Measurements from ENCODE around the gene LRRC59. TPM values are rescaled to one million over a fixed set of nuclear protein-coding genes. Genes with fewer than 3 reads are reported as not detected.
A peak's percentile ranks its signal among the peaks of the same experiment; 100 is the strongest.
"Not testable (repeated sequence)": the region's sequence is repeated elsewhere in the genome, so short reads cannot be mapped to it uniquely, and the experiment has no call there.

The LRRC59 gene
- polyA plus RNA-seq, 12 donors, result 35.6 to 69.7 (median 48.9) TPM; not detected in 1

DNA sequence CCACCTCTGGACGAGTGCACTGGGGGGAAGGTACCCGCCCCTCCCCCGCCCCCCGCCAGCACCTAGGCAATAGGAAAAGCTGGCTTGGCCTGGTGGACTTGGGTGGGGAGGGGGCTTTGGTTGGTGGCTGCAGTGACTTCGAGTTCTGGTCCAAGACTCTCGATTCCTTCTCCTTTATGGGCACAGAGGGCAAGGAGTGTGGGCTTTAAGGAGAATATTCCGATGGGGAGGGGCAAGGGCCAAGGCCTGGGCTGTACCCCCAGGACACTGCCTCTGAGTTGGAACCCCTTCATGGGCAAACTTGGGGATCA is 29.1 kb upstream of the LRRC59 start:
- no peak for DNase-seq

DNA sequence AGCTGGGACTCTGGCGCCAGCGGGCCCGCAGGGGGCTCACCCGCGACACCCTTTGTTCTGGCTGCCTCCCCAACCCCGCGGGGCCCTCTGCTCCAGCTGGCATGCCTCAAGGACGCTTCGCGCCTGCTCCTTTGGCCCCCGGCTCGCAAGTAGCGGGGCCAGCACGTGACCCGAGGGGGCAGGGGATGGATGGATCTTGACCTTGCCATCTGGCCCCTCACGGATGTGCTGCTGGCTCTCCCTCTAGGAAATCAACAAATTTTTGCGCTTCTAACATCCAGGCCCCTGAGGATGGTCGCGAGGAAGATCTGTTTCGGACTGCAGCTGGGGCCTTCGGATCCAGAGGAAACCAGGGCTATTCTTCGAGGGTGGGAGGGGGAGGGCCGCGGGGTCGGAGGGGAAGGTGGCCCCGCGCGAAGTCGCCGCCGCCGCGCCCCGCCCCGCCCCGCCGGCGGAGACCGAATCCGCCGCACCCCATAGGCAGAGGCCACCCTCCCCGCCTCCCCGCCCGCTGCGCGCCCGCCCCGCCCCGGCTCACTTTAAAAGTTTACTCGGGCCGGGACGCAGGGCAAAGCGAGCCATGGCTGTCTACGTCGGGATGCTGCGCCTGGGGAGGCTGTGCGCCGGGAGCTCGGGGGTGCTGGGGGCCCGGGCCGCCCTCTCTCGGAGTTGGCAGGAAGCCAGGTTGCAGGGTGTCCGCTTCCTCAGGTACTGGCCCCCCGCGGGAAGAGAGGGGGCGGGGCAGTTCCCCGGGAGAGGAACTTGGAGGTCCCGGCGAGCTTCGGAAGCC is 28.6 kb upstream of the LRRC59 start, which contains the start of gene ACSF2:
Gene ACSF2 (plus strand): TSS at position 537 of the 790 bp plus-strand sequence. CDS start 44 bp downstream, at position 581.
- DNase-seq, result no peak

DNA sequence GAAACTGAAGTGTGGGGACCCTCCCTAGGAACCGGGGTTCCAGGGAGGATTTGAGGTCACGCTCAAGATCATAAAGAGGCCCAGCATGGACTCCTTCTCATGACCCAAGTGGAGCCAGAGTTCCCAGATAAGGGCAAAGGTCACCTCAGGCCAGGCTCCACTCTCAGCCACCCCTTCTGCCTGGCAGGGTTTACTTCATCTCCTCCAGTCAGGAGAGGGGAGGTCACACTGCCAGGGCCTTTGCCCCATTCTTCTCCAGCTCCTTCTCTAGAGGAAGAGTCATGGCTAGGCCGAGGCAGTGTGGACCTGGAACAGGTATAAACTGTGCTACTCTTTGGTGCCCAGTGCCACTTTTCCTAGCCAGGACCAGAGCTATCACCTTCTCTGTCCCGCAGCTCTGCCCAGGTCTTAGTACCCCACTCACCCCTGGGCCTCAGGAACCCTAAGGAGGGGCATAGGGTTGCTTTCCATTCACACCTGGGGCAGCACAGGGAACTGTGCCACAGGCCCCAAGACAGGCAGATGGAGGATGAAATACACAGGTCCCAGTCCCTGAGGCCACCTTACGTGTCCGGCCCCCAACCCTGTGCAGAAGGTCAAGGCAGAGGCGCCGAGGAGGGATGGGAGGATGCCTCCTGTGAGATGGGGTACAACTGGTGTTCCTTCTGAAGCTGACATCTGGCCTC is 27.8 kb upstream of the LRRC59 start:
- DNase-seq, result no peak

DNA sequence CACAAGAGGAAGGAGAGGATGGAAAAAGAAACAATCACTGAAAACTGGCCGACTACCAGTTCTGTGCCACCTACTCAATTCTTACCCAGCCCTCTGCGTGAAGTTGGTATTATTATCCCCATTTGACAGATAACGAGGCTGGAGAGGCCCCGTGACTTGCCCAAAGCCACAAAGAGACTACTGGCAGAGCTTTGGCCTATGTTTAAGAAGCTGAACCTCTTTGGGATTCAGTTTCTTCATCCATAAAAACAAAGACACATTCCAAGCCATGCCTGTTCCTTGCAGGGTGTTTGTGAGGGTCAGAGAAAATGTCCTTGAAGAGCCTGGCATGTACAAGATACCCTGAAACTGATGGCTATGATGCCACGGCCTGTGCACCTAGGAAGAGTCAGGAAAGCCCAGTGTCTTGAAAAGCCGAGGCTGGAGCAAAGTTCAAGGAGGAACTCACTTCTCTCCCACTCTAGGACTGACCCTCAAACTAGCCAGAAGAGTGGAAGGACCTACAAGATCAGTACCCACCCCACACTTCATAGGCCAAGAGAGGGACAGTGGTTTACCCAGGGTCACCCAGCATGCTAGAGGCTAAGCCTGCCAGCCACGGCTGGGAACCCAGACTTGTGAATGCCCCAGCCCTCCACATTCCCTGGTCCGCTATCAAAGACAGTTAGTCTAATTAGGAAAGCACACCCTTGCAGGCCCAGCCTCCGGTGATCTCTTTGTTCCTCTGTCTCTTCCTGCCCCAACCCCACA is 27.1 kb upstream of the LRRC59 start:
- DNase-seq, result no peak

DNA sequence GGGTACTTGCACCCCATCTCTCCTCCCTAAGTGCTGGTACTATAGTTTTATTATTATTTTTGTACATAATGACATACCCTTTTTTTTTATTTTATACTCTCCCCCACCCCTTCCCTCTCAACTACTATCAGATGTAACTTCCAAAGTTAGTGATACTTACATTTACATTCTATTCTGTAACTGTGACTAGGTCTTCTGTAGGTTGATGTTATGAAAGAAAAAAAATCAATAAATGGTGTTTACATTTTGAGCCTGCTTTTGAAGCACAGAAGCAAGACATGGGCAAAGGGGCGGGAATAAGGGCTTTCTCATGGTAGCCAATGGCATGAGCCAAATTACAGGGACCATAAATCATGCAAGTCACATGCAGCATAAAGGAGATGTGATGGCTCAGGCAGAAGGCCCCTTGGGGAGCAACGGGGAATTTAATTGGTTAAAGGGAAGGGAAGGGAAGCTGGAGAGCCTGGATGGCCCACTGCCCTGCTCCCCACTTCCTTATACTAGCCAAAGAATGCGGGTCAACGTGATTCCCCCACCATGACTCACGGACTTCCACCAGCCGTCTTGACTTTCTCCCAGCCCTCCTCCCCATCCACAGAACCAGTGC is 26.3 kb upstream of the LRRC59 start:
- DNase-seq, result no peak

DNA sequence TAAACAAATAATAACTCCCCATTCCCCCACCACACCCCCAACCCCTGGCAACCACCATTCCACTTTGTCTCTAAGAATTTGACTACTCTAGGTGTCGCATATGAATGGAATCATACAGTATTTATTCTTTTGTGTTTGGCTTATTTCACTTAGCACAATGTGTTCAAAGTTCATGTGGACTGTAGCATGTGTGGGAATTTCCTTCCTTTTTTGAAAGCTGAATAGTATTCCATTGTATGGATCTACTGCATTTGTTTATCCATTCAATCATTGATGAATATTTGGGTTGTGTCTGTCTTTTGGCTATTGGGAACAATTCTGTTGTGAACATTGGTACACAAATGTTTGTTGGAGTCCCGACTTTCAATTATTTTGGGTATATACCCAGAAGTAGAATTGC is 25.4 kb upstream of the LRRC59 start:
- DNase-seq, result no peak

DNA sequence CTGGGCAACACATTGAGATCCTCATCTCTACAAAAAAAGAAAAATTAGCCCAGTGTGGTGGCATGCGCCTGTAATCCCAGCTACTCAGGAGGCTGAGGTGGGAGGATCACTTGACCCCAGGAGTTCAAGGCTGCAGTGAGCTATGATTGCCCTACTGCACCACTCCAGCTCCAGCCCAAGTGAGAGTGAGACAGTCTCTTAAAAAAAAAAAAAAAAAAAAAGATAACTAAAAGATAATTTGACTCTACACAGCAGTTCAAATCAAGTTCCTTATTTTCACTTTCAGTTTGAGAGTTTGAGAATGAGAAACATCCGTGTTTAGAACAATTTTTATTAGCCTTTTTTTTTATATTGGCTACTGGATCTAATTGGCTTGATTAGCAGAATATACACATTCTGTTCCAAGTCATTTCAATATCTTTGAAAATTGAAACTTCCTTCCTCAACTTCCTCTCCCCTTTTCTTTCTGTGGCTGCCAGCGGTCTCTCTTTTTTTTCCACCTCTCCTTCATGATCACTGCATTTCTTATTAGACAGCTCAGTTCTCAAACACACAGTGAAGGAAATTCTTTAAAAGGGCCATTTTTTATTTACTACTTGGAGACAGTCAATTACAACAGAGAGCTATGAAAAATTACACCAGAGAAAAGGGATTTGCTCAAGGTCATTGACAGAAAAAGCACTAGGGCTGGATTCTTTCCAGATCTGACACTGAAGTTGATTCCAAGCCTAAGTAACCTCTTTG is 24.2 kb upstream of the LRRC59 start:
- no peak for DNase-seq

DNA sequence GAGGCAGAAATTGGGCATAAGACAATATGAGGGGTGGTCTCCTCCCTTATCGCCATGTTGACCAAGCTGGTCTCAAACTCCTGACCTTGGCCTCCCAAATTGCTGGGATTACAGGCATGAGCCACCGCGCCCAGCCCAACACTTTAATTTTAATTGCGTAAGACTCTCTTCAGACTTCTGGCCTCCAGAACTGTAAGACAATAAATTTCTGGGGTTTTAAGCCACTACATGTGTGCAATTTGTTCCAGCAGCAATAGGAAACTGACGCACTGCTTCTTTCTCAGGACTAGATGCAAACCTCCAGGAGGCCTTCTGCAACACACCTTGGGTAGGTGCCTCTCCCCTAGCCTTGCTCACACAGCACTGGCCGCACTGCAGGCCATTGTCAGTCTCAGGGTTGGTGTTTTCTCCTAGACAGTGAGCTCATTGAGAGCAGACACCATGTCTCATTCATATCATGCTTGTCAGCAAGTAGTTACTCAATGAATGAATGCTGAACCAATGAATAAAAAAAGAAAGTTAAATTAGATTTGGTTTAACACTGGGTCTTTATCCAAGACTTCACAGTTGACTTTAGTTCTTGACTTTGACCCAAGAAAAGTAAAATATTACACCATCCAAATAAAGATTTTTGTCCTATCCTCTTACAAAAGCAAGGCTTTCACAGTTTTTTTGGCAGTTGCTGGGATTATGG is 23.2 kb upstream of the LRRC59 start:
- no peak for DNase-seq

DNA sequence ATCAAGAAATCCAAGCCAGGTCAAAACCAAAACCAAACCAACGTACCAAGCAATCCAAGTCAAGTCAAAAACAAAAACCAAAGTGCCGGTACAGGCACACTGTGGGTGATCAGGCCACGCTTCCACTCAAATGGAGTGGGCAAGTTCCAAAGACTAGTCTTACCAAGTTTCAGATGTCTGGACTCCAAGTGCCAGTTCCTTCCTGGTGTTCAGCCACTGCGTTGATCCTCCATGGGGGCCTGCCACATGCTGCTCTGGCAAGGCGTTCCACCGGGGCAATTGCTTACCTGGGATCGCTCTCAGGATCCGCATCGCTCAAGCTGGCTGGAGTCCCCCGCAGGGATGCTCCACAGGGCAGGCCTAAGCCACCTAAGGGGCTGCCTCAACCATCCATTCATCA is 22.3 kb upstream of the LRRC59 start:
- DNase-seq, result not testable (repeated sequence)

DNA sequence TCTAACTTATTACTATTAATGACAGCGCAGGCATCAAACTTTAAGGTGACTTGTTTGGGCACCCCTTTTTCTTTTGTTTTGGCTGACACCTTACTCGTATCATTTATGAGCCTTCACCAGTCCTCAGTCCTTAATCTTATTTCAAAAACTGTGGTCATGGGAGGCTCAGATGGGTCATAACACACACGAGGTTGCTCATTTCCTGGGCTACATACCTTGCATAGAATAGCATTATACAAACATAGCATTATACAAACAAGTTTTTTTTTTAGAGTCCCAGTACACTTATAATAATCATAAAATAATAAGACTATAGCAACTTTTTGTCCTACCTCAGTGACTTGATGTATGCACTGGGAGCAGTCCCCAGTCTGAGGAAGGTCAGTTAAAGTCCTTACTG is 17.5 kb upstream of the LRRC59 start:
- DNase-seq, result no peak

DNA sequence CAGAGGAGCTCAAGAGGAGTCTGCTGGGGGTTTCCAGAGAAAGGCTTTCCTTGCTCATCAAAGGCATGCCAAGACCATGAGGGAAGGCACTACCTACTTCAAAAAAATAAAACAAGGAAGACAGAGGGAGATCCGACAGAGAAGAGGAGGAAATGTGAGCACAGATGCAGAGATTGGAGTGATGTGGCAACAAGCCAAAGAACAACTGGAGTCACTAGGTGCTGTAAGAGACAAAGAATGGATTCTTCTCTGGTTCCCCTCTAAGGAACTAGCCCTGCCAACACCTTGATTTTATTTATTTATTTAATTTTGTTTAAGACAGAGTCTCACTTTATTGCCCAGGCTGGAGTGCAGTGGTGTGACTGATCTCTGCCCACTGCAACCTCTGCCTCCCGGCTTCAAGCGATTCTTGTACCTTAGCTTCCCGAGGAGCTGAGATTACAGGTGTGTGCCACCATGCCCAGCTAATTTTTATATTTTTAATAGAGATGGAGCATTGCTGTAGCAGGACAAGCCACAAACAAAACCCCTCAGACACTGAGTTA is 14.9 kb upstream of the LRRC59 start:
- DNase-seq, result no peak

DNA sequence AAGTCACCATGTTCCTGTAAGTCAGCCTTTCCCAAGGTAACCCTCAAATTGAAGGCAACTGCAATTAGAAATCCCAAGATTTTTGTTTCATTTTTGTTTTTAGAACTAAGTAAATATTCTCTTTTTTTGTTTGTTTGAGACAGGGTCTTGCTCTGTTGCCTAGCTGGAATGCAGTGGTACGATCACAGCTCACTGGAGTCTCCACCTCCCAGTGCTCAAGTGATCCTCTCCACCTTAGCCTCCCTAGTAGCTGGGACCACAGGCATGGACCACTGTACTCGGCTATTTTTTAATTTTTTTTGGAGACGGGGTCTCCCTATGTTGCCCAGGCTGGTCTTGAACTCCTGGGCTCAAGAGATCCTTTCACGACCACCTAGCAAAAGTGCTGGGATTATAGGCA is 10.6 kb upstream of the LRRC59 start:
- no peak for DNase-seq

DNA sequence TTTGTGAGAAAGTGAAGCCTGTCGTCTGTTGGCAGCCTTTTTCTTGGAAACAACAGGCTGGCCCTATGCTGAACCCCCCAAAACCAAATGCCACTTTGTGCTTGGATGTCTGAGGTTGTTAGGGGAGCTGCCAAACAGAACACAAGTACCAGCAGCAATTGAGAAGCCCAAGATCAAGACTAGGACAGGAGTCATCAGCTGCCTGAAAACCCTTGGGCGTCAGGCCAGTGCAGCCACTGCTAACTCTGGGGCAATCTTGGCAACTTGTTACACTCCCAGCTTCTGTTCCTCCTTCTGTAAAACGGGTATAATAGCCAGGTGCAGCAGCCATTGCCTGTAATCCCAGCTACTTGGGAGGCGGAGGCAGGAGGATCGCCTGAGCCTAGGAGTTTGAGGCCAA is 9.3 kb upstream of the LRRC59 start:
- DNase-seq, result no peak

DNA sequence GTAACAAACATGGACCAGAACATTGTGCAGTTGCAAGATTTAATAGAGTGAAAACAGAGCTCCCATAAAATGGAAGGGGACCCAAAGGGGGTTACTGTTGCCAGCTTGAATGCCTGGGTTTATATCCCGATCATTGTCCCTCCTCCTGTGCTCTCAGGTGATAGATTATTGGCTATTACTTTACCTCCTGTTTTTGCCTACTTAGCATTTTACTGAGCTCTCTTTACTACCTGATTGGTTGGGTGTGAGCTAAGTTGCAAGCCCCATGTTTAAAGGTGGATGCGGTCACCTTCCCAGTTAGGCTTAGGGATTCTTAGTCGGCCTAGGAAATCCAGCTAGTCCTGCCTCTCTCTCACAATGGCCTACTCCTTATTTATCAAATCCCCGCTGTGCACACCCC is 8.0 kb upstream of the LRRC59 start:
- DNase-seq, result not testable (repeated sequence)

DNA sequence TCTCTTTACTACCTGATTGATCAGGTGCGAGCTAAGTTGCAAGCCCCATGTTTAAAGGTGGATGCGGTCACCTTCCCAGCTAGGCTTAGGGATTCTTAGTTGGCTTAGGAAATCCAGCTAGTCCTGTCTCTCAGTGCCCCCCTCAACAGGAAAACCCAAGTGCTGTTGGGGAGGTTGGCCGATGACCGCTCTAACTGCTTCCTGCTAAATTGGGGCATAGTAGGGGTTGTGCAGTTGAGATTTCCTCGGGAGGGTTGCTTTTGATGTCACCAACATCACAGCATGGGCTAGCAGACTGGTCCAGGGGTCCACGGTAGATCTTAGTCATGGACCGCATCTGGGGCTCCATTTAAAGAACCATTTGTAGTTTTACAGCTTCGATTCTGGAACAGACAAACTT is 2.3 kb upstream of the LRRC59 start:
- DNase-seq, result not testable (repeated sequence)

DNA sequence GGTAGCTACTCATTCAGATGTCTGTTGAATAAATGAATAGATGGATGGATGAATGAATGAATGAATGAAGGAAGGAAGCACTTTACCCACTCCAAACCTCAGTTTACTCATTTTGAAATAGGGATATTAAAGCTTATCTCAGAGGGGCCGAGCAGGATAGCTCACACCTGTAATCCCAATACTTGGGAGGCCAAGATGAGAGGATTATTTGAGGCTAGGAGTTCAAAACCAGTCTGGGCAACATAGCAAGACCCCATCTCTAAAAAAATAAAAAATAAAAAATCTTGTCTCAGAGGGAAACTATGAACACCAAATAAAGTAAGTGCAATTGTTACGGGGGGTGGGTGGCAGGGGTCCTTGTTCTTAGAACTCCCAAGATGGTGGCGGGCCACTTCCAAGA is 1.3 kb upstream of the LRRC59 start:
- DNase-seq, result not testable (repeated sequence)

DNA sequence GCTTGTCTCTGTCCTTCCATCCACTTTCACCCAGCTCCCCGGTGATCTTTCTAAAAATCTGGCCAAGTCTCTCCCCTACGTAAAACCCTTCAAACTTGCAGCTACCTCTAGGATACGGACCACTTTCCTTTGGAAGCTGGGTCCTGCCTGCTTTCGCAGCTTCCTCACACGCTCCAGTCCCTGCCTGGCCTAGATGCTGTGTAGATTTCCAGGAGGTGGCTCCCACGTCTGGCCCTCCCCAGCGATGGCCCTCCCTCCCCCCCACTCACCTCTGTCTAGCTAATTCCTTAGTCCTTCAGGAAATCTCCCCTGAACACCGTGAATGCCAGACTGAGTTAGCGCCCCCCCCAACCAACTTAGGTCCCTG is 579 bp upstream of the LRRC59 start:
- DNase-seq, result no peak

DNA sequence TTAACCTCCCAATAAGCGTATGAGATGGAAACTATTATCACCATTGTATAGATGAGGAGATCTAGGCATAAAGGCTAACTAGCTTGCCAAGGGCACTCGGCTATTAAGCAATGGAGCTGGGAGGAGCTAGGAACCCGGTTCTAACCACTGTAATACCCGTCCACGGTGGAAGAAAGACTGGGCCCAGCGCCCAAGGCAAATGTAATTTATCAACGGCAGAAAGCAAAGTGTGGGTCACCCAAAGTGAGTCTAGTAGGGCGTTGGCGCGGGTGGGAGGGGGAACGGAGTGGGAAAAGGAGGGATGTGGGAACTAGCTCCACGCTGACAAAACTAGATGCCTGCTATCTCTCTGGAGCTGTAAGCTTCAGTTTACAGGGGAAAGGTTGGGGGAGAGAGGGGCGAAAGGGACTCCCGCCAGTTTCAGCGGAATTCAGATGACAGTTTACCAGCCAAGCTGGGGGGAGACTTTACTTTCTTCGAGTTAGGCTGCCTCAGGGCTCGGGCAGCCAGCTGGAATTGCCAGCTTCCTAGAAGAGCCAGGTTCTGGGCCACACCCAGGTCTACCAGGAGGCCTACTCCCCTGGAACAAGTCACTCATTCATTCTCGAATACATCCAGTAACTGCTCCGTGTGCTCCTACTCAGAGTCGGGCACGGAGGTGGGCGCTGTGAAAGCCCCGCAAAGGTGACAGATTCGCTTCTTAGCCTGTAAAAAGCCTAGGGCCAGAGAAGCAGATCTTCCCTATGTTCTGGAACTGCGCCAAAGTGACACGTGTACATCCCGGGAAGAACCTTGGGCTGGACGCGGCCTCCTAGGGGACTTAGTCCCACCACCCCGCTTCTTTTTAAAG is 837 bp downstream of the LRRC59 start:
- DNase-seq, result peak; percentile 52

DNA sequence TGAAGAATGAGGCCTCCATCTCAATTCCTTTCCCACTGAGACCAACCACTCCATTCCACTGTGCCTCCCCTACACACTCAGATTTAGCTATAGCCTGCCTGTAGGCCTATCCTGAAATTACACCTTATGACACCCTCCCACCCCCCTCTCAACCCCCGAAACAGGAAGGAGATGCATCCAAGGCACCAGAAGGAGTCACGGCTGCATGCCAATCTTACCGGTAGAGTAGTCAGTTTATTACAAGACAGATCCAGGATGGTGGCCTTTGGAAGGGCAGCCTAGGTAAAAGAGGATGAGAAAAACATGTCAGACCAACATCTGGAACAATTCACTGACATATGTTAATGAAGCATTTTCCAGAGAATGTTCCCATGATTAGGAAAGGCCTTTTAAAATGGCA is 2.6 kb downstream of the LRRC59 start:
- DNase-seq, result no peak

DNA sequence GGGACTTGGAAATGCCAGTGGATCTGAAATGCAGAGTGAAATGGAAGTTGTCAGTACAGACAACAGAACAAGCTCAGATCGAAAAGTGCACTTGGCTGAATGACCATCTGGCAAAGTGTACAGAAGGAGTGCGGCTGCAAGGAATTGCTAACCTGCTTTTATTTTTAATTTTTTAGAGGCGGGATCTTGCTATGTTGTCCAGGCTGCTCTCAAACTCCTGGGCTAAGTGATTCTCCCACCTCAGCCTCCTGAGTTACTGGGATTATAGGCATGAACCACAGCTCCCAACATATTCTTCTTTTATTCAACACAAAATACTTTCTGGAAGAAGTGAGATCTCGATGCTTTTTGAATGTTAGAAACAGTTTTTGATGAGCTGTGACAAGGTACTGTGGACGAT is 3.6 kb downstream of the LRRC59 start:
- DNase-seq, result no peak

Measured in muscle of arm (tissue), 12 donors.